Calu3 (cell line): Measurements from ENCODE around the gene OR6A2. TPM values are rescaled to one million over a fixed set of nuclear protein-coding genes. Genes with fewer than 3 reads are reported as not detected.

Experiments used
- BruUV-seq: library from RNA; stranded (reverse); fragments of 400-500 nt; replicated peaks from 2 replicates; lab custom pipeline; 2021; lab: Mats Ljungman, UMichigan
- CTCF ChIA-PET: fragments of 300-600 bp; sonication (Branson Sonifier 250); formaldehyde crosslinking; loops from one replicate; lab custom pipeline; 2022; ENCODE audit warnings: antibody characterized with exemption; lab: Charles Lee
- DNase-seq: peaks from one replicate; pipeline ENCODE4 v3.0.0; 2022
- H3K27ac Mint-ChIP-seq: one replicate; pipeline ENCODE4 v1.8.0; 2022; ENCODE audit warnings: mixed read lengths; ENCODE audit not compliant: unreplicated experiment
- H3K27me3 Mint-ChIP-seq: one replicate; pipeline ENCODE4 v1.8.0; 2022; ENCODE audit warnings: mixed read lengths; ENCODE audit not compliant: unreplicated experiment
- H3K36me3 Mint-ChIP-seq: one replicate; pipeline ENCODE4 v1.8.0; 2022; ENCODE audit warnings: mild to moderate bottlenecking, moderate library complexity, mixed read lengths; ENCODE audit not compliant: insufficient read depth, unreplicated experiment
- H3K4me1 Mint-ChIP-seq: one replicate; pipeline ENCODE4 v1.8.0; 2022; ENCODE audit warnings: mild to moderate bottlenecking, low read depth, mixed read lengths; ENCODE audit not compliant: unreplicated experiment
- H3K4me3 Mint-ChIP-seq: one replicate; pipeline ENCODE4 v1.8.0; 2022; ENCODE audit warnings: mild to moderate bottlenecking, low read depth, moderate library complexity, mixed read lengths; ENCODE audit not compliant: unreplicated experiment
- H3K9me3 Mint-ChIP-seq: one replicate; pipeline ENCODE4 v1.8.0; 2022; ENCODE audit warnings: low read depth, mixed read lengths; ENCODE audit not compliant: unreplicated experiment
- CTCF ChIP-seq: fragments of 200-600 bp; IDR thresholded peaks from one replicate; pipeline ENCODE4 v1.8.0; 2022; ENCODE audit warnings: antibody characterized with exemption; ENCODE audit not compliant: unreplicated experiment
- intact Hi-C: fragments of 100-400 bp; cut with micrococcal nuclease; formaldehyde crosslinking; loops from one replicate; pipeline ENCODE4 v1.10.0; 2022; ENCODE audit not compliant: unreplicated experiment
- total RNA-seq: library from RNA; stranded (reverse); gene quantifications from 2 replicates; pipeline ENCODE4 v1.2.3, GENCODE V29; 2022

The OR6A2 gene
- total RNA-seq, 1 experiment from 2014 or later, result 0.09 TPM

GRCh38 chr11:6746626-6747025, 52.9 kb downstream of the OR6A2 start:
- no TSS peak for BruUV-seq
- CTCF ChIA-PET, result no interaction called here
- Mint-ChIP-seq H3K27me3 (peaks cover 60% of the 10 kb centered on the region), H3K9me3 (no peaks in the 10 kb centered on the region), H3K36me3 (no peaks in the 10 kb centered on the region), H3K4me3 (no peak overlapping the region), H3K27ac (no peak overlapping the region), H3K4me1 (no peaks in the 10 kb centered on the region)
- DNase-seq, result no peak
- intact Hi-C loops, result no loop called here
- no peak for TF ChIP-seq CTCF

- H3K9me3 Mint-ChIP-seq, result no peaks in the 10 kb centered on the region
Observed at GRCh38 chr11:6746086-6746618, 53.3 kb downstream of the OR6A2 start.

GRCh38 chr11:6745465-6746015, 53.9 kb downstream of the OR6A2 start:
- Mint-ChIP-seq H3K27me3 (peaks cover 59% of the 10 kb centered on the region), H3K4me1 (no peaks in the 10 kb centered on the region), H3K4me3 (no peak overlapping the region), H3K27ac (no peak overlapping the region), H3K9me3 (no peaks in the 10 kb centered on the region), H3K36me3 (no peaks in the 10 kb centered on the region)
- BruUV-seq, result no TSS peak
- CTCF ChIA-PET, result no interaction called here
- no peak for TF ChIP-seq CTCF
- no peak for DNase-seq
- intact Hi-C loops, result no loop called here

More at GRCh38 chr11:6746086-6746618, 53.3 kb downstream of the OR6A2 start:
- no TSS peak for BruUV-seq
- CTCF ChIA-PET, result no interaction called here
- peaks cover 59% of the 10 kb centered on the region for H3K27me3 Mint-ChIP-seq
- H3K36me3 Mint-ChIP-seq, result no peaks in the 10 kb centered on the region
- H3K27ac Mint-ChIP-seq, result no peak overlapping the region
- H3K4me1 Mint-ChIP-seq, result no peaks in the 10 kb centered on the region
- no peak overlapping the region for H3K4me3 Mint-ChIP-seq
- TF ChIP-seq CTCF, result no peak
- intact Hi-C loops, result no loop called here
- DNase-seq, result no peak

- H3K9me3 Mint-ChIP-seq, result no peaks in the 10 kb centered on the region
- CTCF ChIA-PET, result no interaction called here
- no peak overlapping the region for H3K27ac Mint-ChIP-seq
Observed at GRCh38 chr11:6745018-6745417, 54.5 kb downstream of the OR6A2 start.

More at GRCh38 chr11:6745018-6745417, 54.5 kb downstream of the OR6A2 start:
- TF ChIP-seq CTCF, result no peak
- no TSS peak for BruUV-seq
- H3K4me3 Mint-ChIP-seq, result no peak overlapping the region
- no peaks in the 10 kb centered on the region for H3K36me3 Mint-ChIP-seq
- H3K4me1 Mint-ChIP-seq, result no peaks in the 10 kb centered on the region
- intact Hi-C loops, result no loop called here
- peaks cover 59% of the 10 kb centered on the region for H3K27me3 Mint-ChIP-seq
- DNase-seq, result no peak
